Activated naive CD4-positive, alpha-beta T cell treated with anti-CD3 and anti-CD28 coated beads for 36 hours (primary cell): ENCODE data around the gene S100B. TPM values are rescaled to one million over a fixed set of nuclear protein-coding genes. Genes with fewer than 3 reads are reported as not detected.

ENCODE experiments used
- CTCF ChIA-PET: fragments of 350-600 bp; sonication (Branson Sonifier 250); formaldehyde crosslinking; loops from one replicate; lab custom pipeline; 2021; ENCODE audit warnings: antibody characterized with exemption; lab: Charles Lee
- DNase-seq: peaks from one replicate; pipeline ENCODE4 v3.0.0-alpha.2; 2020
- H3K27ac Mint-ChIP-seq: one replicate; pipeline ENCODE4 v1.8.0; 2021; ENCODE audit warnings: mild to moderate bottlenecking, mixed read lengths
- H3K27me3 Mint-ChIP-seq: one replicate; pipeline ENCODE4 v1.8.0; 2021; ENCODE audit warnings: low read depth, mixed read lengths
- H3K36me3 Mint-ChIP-seq: one replicate; pipeline ENCODE4 v1.8.0; 2021; ENCODE audit warnings: low read depth, mixed read lengths
- H3K4me1 Mint-ChIP-seq: one replicate; pipeline ENCODE4 v1.8.0; 2021; ENCODE audit warnings: low read depth, mixed read lengths
- H3K4me3 Mint-ChIP-seq: one replicate; pipeline ENCODE4 v1.8.0; 2021; ENCODE audit warnings: mild to moderate bottlenecking, moderate library complexity, mixed read lengths
- H3K9me3 Mint-ChIP-seq: one replicate; pipeline ENCODE4 v1.8.0; 2021; ENCODE audit warnings: mixed read lengths
- intact Hi-C: fragments of 100-400 bp; cut with micrococcal nuclease; formaldehyde crosslinking; loops from one replicate; pipeline ENCODE4 v1.15.1; 2023
- total RNA-seq, 2 experiments: library from RNA; stranded (reverse); gene quantifications; one replicate each; pipeline ENCODE4 v1.2.3, GENCODE V29; 2021

Gene S100B
- total RNA-seq, 2 experiments from 2014 or later = 0.24 TPM; not detected in 1

DNA sequence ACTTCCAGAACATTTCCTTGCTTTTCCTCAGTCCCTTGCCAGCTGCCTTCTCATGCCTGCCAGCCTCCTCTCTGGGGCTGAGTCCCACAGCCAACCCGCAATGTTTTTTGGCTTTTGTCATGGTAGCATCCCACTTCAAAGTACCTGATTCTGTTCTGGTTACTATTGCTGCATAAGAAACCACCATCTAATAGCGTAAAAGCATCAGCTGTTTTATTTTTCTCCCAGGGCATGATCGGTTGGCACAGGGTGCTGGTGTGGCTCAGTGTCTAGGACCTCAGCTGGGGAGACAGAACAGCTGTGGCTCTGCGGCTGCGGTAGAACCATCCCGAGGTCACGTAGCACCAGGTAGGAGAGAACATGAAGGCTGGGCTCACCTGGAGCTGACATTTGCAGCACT, 21.7 kb upstream of the S100B start:
- H3K4me1 Mint-ChIP-seq = peaks cover 56% of the 10 kb centered on the region
- peak overlapping the region; percentile 28 for H3K4me3 Mint-ChIP-seq
- peak overlapping the region; percentile 82 for H3K27ac Mint-ChIP-seq
- peaks cover 10% of the 10 kb centered on the region for H3K36me3 Mint-ChIP-seq
- CTCF ChIA-PET = no interaction called here
- peaks cover 13% of the 10 kb centered on the region for H3K9me3 Mint-ChIP-seq
- intact Hi-C loops = no loop called here
- no peaks in the 10 kb centered on the region for H3K27me3 Mint-ChIP-seq
- peak; percentile 43 for DNase-seq

DNA sequence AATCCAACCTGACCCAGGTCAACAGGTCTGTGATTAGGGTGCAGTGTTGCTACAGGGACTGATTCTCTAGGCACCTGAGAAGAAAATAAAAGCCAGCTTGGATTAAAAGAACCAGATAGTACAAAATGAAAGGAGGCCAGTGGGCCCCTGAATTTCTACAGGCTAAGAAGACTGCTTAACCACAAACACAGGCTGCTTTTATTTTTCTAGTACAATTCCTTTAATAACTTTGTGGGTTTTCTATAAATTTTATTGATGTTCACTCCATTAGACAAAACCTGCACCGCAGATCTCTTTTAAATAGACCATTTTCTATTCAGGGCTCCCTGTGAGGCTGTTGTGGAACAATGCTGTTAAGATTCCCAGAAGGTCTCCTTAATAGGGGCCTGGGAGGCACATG, 20.9 kb upstream of the S100B start:
- CTCF ChIA-PET = no interaction called here
- no peak overlapping the region for H3K4me3 Mint-ChIP-seq
- peaks cover 62% of the 10 kb centered on the region for H3K4me1 Mint-ChIP-seq
- intact Hi-C loops = no loop called here
- no peaks in the 10 kb centered on the region for H3K27me3 Mint-ChIP-seq
- peak overlapping the region; percentile 59 for H3K27ac Mint-ChIP-seq
- DNase-seq = no peak
- H3K9me3 Mint-ChIP-seq = peaks cover 13% of the 10 kb centered on the region
- H3K36me3 Mint-ChIP-seq = peaks cover 10% of the 10 kb centered on the region

DNA sequence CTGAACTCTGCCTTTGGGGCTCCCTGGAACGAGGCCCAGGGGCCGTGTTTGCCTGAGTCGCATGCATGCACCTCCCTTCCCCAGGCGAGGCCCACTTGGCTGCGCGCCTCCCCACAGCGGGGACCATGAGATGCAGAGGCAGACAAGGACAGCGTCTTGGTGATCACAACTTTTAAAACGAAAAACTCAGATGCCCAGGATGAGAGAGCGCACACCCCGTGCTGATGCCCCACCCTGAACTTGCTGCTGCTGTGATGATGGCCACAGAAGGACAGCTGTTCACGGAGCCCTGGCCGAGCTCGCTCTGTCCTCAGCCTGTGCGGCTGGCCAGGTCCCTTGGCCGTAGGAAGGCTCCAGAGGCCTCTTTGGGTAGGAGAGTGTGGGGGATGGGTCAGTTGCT, 19.2 kb upstream of the S100B start:
- Mint-ChIP-seq H3K4me3 (no peak overlapping the region), H3K9me3 (peaks cover 13% of the 10 kb centered on the region), H3K36me3 (peaks cover 10% of the 10 kb centered on the region), H3K27ac (no peak overlapping the region), H3K4me1 (peaks cover 66% of the 10 kb centered on the region), H3K27me3 (no peaks in the 10 kb centered on the region)
- CTCF ChIA-PET = no interaction called here
- intact Hi-C loops = no loop called here
- no peak for DNase-seq

DNA sequence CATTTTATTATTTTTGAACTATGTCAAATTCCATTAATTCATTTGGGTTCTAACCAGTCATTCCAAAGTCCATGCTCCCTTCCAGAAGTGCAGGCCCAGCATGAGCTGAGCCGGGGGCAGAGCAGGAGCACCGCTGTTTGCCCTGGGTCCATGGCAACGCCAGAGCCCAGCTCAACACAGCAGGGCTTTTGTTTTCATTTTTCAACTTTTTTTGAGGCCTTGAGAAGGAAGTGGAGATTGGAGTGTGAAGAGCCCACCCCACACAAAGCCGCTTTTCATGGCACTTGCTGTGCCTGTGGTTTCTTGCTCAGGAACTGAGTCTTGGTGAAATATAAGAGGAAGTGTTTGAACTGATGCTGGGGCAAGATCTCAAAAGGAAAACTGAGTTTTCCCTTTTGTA, 17.3 kb upstream of the S100B start:
- H3K9me3 Mint-ChIP-seq = peaks cover 13% of the 10 kb centered on the region
- peak overlapping the region; percentile 80 for H3K27ac Mint-ChIP-seq
- H3K27me3 Mint-ChIP-seq = no peaks in the 10 kb centered on the region
- CTCF ChIA-PET = interaction anchor here (1.0 to 1.5 kb wide), 3 partner anchors 15 to 162 kb away, joined by 3 to 5 read pairs (median 3); no protein-coding TSS in a partner anchor
- peak; percentile 51 for DNase-seq
- H3K36me3 Mint-ChIP-seq = peaks cover 10% of the 10 kb centered on the region
- H3K4me3 Mint-ChIP-seq = peak overlapping the region; percentile 44
- intact Hi-C loops = loop anchor here (1.0 kb wide), 1 partner anchor 11 kb away; no protein-coding TSS in a partner anchor
- peaks cover 52% of the 10 kb centered on the region for H3K4me1 Mint-ChIP-seq

DNA sequence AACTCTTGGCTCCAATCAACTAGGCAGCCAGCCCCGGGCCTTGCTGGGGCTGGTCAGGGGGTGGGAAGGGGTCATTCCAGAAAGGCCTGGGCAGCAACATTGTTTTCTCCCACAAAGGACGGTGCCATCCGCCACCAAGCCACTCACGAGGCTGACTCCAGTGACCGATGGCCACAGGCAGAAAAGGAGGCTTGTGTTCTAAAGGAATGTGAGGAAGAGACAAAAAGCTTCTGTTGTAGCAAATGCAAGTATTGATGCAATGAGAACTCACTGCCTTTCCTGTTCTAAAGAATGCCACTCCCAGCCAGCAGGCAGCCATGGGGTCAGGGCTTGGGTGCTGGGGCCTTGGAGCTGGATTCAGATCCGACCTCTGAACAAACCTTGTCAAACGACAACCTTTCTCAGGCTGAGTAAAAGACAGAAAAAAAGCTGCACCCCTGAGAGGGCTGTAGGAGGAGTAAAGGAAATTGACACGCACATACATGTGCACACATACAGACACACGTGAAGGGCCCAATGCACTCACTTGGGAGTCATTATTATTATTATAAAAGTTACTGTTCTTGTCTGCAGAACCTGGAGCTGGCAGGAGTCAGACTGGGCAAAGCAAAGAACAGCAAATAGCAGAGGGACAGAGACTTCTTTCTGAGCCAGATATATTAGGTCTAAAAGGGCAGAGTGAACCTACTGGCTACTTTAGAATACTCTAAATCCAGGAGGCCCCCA, 16.7 kb upstream of the S100B start:
- intact Hi-C loops = loop anchor here (1.0 kb wide), 1 partner anchor 12 kb away; no protein-coding TSS in a partner anchor
- peak; percentile 30 for DNase-seq
- Mint-ChIP-seq H3K27me3 (no peaks in the 10 kb centered on the region), H3K9me3 (peaks cover 11% of the 10 kb centered on the region), H3K27ac (peak overlapping the region; percentile 80), H3K4me3 (no peak overlapping the region), H3K4me1 (peaks cover 51% of the 10 kb centered on the region), H3K36me3 (peaks cover 9% of the 10 kb centered on the region)
- CTCF ChIA-PET = interaction anchor here (1.0 to 1.5 kb wide), 4 partner anchors 16 to 161 kb away, joined by 3 to 5 read pairs (median 4); no protein-coding TSS in a partner anchor

DNA sequence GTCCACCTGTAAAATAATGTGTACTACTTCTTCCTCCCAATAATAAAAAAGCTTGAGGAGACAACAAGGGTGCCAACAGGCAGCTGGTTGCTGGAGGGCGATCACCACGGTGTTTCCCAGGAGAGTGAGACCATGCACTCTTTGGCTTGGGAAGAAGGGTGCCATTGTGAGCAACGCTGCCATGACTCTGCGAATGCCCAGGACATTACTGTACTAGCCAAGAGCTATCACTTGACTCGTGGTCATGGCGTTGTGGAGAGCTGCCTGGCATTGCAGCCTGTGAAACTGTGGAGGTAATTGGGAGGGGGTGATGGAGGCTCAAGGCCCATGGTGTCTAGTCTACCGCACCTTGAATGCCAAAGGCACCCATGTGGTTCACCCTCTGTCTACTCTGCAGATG, 16.0 kb upstream of the S100B start:
- Mint-ChIP-seq H3K27me3 (no peaks in the 10 kb centered on the region), H3K27ac (no peak overlapping the region), H3K4me3 (no peak overlapping the region), H3K9me3 (peaks cover 8% of the 10 kb centered on the region), H3K4me1 (peaks cover 50% of the 10 kb centered on the region), H3K36me3 (peaks cover 6% of the 10 kb centered on the region)
- intact Hi-C loops = no loop called here
- DNase-seq = no peak
- CTCF ChIA-PET = interaction anchor here (1.0 to 1.6 kb wide), 4 partner anchors 12 to 26 kb away, joined by 3 to 5 read pairs (median 4); no protein-coding TSS in a partner anchor

DNA sequence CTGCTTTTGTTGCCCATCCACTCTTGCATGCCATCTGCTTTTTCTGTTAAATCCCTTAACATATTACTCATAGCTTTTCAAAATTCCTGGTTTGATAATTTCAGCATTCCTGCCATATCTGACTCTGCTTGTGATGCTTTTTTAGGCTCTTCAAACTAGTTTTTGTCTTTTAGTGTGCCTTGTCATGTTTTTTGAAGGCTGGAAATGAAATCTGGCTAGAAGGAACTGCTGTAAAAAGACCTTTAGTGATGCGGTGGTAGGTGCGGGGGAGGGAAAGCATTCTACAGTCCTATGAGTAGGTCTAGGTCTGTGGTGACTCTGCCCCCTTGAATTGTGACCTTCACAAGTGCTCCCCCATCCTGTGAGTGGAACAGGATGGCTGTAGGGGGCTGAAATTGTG, 15.0 kb upstream of the S100B start:
- no peaks in the 10 kb centered on the region for H3K9me3 Mint-ChIP-seq
- DNase-seq = no peak
- no peaks in the 10 kb centered on the region for H3K27me3 Mint-ChIP-seq
- no peaks in the 10 kb centered on the region for H3K36me3 Mint-ChIP-seq
- intact Hi-C loops = no loop called here
- H3K4me3 Mint-ChIP-seq = no peak overlapping the region
- no peak overlapping the region for H3K27ac Mint-ChIP-seq
- CTCF ChIA-PET = interaction anchor here (1.6 kb wide), 1 partner anchor 18 kb away, joined by 3 read pairs; no protein-coding TSS in a partner anchor
- peaks cover 43% of the 10 kb centered on the region for H3K4me1 Mint-ChIP-seq

DNA sequence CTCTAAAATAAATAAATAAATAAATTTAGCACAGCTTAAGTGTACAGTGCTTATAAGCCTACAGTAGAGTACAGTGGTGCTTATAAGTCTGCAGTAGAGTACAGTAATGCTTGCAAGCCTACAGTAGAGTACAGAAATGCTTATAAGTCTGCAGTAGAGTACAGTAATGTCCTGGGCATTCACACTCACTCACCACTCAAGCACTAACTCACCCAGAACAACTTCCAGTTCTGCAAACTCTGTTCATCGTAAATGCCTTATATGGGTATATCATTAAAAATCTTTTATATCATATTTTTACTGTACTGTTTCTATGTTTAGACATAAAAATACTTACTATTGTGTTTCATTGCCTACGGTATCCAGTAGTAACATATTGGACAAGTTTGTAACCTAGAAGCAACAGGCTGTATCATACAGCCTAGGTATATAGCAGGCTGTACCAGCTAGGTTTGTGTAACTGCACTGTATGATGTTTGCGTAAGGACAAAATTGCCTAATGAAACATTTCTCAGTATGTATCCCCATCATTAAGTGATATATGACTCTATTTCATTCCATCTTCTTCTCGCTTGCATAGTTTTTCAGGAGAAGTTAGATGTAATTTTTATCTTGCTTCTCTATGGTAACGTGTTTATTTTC, 14.0 kb upstream of the S100B start:
- DNase-seq = no peak
- no peaks in the 10 kb centered on the region for H3K27me3 Mint-ChIP-seq
- no peaks in the 10 kb centered on the region for H3K36me3 Mint-ChIP-seq
- intact Hi-C loops = no loop called here
- H3K9me3 Mint-ChIP-seq = no peaks in the 10 kb centered on the region
- H3K4me1 Mint-ChIP-seq = peaks cover 43% of the 10 kb centered on the region
- H3K4me3 Mint-ChIP-seq = no peak overlapping the region
- CTCF ChIA-PET = interaction anchor here (1.0 kb wide), 1 partner anchor 118 kb away, joined by 3 read pairs; no protein-coding TSS in a partner anchor
- H3K27ac Mint-ChIP-seq = no peak overlapping the region

DNA sequence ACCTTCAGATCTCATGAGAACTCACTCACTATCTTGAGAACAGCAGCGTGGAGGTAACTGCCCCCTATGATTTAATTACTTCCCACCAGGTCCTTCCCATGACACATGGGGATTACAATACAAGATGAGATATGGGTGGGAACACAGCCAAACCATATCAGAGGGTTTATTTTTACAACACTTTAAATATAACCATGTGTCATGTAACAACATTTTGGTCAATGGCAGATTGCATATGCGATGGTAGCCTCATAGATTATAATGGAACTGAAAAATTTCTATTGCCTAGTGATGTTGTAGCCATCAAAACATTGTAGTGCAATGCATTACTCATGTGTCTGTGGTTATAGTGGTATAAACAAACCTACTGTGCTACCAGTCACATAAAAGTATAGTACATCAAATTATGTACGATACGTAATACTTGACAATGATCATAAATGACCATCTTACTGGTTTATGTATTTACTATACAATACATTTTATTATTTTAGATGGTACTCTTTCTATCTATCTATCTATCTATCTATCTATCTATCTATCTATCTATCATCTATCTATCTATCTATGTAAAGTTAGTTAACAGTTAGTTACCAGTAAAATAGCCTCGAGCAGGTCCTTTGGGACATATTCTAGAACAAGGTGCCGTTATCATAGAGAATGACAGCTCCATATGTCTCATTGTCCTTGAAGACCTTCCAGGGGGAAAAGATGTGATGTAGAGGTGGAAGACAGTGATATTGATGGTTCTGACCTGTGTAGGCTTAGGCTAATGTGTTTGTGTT, 12.6 kb upstream of the S100B start:
- intact Hi-C loops = no loop called here
- H3K4me3 Mint-ChIP-seq = no peak overlapping the region
- no peaks in the 10 kb centered on the region for H3K36me3 Mint-ChIP-seq
- DNase-seq = no peak
- no peaks in the 10 kb centered on the region for H3K27me3 Mint-ChIP-seq
- H3K4me1 Mint-ChIP-seq = peaks cover 34% of the 10 kb centered on the region
- H3K27ac Mint-ChIP-seq = no peak overlapping the region
- H3K9me3 Mint-ChIP-seq = peaks cover 3% of the 10 kb centered on the region
- CTCF ChIA-PET = interaction anchor here (0.9 to 1.1 kb wide), 2 partner anchors 38 to 51 kb away, joined by 3 read pairs; no protein-coding TSS in a partner anchor

DNA sequence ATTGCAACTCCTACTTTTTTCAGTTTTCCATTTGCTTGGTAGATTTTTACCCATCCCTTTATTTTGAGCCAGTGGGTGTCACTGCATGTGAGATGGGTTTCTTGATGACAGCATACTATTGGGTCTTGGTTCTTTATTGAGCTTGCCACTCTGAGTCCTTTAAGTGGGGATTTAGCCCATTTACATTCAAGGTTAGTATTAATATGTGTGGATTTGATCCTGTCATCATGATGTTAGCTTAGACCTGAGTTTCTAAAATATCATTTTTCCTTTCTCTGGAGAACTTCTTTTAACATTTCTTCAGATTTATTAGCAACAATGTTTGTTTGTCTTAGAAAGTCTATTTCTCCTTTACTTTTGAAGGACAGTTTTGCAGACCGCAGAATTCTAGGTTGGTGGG, 11.8 kb upstream of the S100B start:
- Mint-ChIP-seq H3K27ac (no peak overlapping the region), H3K36me3 (no peaks in the 10 kb centered on the region), H3K4me3 (no peak overlapping the region), H3K9me3 (peaks cover 3% of the 10 kb centered on the region), H3K4me1 (peaks cover 26% of the 10 kb centered on the region), H3K27me3 (no peaks in the 10 kb centered on the region)
- CTCF ChIA-PET = no interaction called here
- intact Hi-C loops = no loop called here
- no peak for DNase-seq

DNA sequence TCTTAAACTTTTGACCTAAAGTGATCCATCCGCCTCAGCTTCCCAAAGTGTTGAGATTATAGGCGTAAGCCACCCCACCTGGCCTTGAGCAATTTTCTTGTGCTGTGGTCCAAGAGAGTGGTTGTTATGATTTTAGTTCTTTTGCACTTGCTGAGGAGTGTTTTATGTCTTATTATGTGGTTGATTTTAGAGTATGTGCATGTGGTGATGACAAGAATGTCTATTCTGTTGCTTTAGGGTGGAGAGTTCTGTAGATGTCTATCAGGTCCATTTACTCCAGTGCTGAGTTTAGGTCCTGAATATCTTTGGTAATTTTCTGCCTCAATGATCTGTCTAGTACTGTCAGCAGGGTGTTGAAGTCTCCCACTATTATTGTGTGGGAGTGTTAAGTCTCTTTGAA, 11.2 kb upstream of the S100B start:
- no peak for DNase-seq
- intact Hi-C loops = no loop called here
- no peak overlapping the region for H3K27ac Mint-ChIP-seq
- no peaks in the 10 kb centered on the region for H3K27me3 Mint-ChIP-seq
- no peak overlapping the region for H3K4me3 Mint-ChIP-seq
- H3K9me3 Mint-ChIP-seq = peaks cover 3% of the 10 kb centered on the region
- CTCF ChIA-PET = no interaction called here
- peaks cover 20% of the 10 kb centered on the region for H3K4me1 Mint-ChIP-seq
- no peaks in the 10 kb centered on the region for H3K36me3 Mint-ChIP-seq

DNA sequence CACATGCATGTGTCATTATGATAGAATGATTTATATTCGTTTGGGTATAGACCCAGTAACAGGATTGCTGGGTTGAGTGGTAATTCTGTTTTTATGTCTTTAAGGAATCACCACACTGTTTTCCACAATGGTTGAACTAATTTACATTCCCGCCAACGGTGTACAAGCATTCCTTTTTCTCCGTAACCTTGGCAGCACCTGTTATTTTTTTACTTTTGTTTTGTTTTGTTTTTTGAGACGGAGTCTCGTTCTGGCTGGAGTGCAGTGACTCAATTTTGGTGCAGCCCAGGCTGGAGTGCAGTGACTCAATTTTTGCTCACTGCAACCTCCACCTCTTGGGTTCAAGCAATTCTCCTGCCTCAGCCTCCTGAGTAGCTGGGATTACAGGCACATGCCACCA, 8.5 kb upstream of the S100B start:
- H3K9me3 Mint-ChIP-seq = peaks cover 7% of the 10 kb centered on the region
- H3K27me3 Mint-ChIP-seq = no peaks in the 10 kb centered on the region
- peaks cover 12% of the 10 kb centered on the region for H3K4me1 Mint-ChIP-seq
- no peak overlapping the region for H3K4me3 Mint-ChIP-seq
- H3K27ac Mint-ChIP-seq = no peak overlapping the region
- CTCF ChIA-PET = interaction anchor here (0.6 kb wide), 1 partner anchor 44 kb away, joined by 4 read pairs; no protein-coding TSS in a partner anchor
- intact Hi-C loops = no loop called here
- no peak for DNase-seq
- H3K36me3 Mint-ChIP-seq = no peaks in the 10 kb centered on the region
